GM19025 (cell line): ENCODE results near the gene KRT2.
"Not testable (repeated sequence)": the region's sequence is repeated elsewhere in the genome, so short reads cannot be mapped to it uniquely, and the experiment has no call there.

ENCODE experiments used
- ATAC-seq: cut with Tn5 transposase; IDR thresholded peaks from one replicate; pipeline ENCODE4 v1.9.1; 2021; ENCODE audit warnings: mild to moderate bottlenecking, low read depth, moderate library complexity; ENCODE audit not compliant: unreplicated experiment

Gene KRT2

GRCh38 chr12:52685406-52685890 is 33.4 kb upstream of the KRT2 start:
- no peak for ATAC-seq

GRCh38 chr12:52684431-52684830 is 32.4 kb upstream of the KRT2 start:
- no peak for ATAC-seq

- no peak for ATAC-seq
Measured at GRCh38 chr12:52683575-52684300, 31.7 kb upstream of the KRT2 start.

GRCh38 chr12:52682938-52683574 is 31.0 kb upstream of the KRT2 start:
- no peak for ATAC-seq

- no peak for ATAC-seq
Measured at GRCh38 chr12:52682381-52682660, 30.3 kb upstream of the KRT2 start.

- no peak for ATAC-seq
Measured at GRCh38 chr12:52681526-52682380, 29.7 kb upstream of the KRT2 start.

- no peak for ATAC-seq
Measured at GRCh38 chr12:52680363-52680762, 28.4 kb upstream of the KRT2 start, which contains the start of gene KRT1. KRT1 (minus strand) TSS chr12:52680407; CDS start chr12:52680348, 59 bp downstream.

GRCh38 chr12:52679875-52680274 is 27.9 kb upstream of the KRT2 start:
- ATAC-seq: no peak

- no peak for ATAC-seq
Measured at GRCh38 chr12:52677671-52678070, 25.7 kb upstream of the KRT2 start.

GRCh38 chr12:52677126-52677525 is 25.1 kb upstream of the KRT2 start:
- ATAC-seq: no peak

- ATAC-seq: no peak
Measured at GRCh38 chr12:52676163-52676562, 24.2 kb upstream of the KRT2 start.

- ATAC-seq: no peak
Measured at GRCh38 chr12:52675301-52675701, 23.3 kb upstream of the KRT2 start.

GRCh38 chr12:52674433-52674775 is 22.4 kb upstream of the KRT2 start:
- no peak for ATAC-seq

GRCh38 chr12:52673713-52674432 is 21.9 kb upstream of the KRT2 start:
- no peak for ATAC-seq

- ATAC-seq: no peak
Measured at GRCh38 chr12:52673217-52673616, 21.2 kb upstream of the KRT2 start.

GRCh38 chr12:52672321-52672933 is 20.4 kb upstream of the KRT2 start:
- ATAC-seq: no peak

GRCh38 chr12:52670961-52671360 is 18.9 kb upstream of the KRT2 start:
- ATAC-seq: no peak

- no peak for ATAC-seq
Measured at GRCh38 chr12:52670506-52670905, 18.5 kb upstream of the KRT2 start.

GRCh38 chr12:52669941-52670340 is 17.9 kb upstream of the KRT2 start:
- ATAC-seq: not testable (repeated sequence)

- no peak for ATAC-seq
Measured at GRCh38 chr12:52669426-52669825, 17.4 kb upstream of the KRT2 start.
